ACHN (cell line): ENCODE measurements around the gene BAD.

ENCODE experiments used
- DNase-seq: peaks from one replicate; pipeline ENCODE4 v3.0.0-alpha.2; 2015
- in situ Hi-C: cut with HindIII; loops from 2 replicates; pipeline ENCODE4 v1.10.0; 2017; ENCODE audit warnings: low sequenced_read_pairs, low pct_ligation_motif_present, low pct_unique_long_range_greater_than_20kb

BAD gene

DNA sequence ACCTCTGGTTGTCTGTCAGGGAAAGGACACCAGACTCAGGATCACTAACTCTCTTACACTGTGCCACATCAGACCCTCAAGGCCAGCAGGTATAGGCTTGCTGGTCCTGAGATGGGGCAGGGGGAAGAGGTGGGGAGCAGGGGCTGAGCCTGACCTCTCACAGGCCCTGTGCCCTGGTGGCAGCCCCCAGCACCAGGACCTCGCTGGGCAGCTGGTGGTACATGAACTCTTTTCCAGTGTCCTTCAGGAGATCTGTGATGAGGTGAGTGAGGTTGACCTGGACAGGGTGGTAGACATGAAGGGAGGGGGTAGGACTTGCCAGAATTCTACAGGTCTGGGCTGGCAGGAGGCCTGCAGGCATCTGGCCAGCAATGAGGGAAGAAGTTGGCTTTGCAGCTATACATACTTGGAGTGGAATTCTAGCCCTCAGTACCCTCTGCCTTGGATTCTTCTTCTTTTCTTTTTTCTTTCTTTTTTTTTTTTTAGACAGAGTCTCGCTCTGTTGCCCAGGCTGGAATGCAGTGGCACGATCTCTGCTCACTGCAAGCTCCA, 57.0 kb downstream of the BAD start:
- no peak for DNase-seq
- in situ Hi-C loops, result no loop called here

DNA sequence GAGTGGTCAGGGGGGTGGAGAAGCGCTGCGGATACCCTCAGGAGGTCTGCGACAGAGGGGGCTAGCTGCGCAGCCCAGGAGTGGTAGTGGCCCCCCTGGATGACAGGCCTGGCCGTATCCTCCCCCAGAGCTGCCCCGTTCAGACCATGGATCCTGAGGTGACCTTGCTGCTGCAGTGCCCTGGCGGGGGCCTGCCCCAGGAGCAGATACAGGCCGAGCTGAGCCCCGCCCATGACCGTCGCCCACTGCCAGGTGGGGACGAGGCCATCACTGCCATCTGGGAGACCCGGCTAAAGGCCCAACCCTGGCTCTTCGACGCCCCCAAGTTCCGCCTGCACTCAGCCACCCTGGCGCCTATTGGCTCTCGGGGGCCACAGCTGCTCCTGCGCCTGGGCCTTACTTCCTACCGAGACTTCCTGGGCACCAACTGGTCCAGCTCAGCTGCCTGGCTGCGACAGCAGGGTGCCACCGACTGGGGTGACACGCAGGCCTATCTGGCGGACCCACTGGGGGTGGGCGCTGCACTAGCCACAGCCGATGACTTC, 57.9 kb downstream of the BAD start:
- in situ Hi-C loops, result no loop called here
- peak; percentile 22 for DNase-seq

DNA sequence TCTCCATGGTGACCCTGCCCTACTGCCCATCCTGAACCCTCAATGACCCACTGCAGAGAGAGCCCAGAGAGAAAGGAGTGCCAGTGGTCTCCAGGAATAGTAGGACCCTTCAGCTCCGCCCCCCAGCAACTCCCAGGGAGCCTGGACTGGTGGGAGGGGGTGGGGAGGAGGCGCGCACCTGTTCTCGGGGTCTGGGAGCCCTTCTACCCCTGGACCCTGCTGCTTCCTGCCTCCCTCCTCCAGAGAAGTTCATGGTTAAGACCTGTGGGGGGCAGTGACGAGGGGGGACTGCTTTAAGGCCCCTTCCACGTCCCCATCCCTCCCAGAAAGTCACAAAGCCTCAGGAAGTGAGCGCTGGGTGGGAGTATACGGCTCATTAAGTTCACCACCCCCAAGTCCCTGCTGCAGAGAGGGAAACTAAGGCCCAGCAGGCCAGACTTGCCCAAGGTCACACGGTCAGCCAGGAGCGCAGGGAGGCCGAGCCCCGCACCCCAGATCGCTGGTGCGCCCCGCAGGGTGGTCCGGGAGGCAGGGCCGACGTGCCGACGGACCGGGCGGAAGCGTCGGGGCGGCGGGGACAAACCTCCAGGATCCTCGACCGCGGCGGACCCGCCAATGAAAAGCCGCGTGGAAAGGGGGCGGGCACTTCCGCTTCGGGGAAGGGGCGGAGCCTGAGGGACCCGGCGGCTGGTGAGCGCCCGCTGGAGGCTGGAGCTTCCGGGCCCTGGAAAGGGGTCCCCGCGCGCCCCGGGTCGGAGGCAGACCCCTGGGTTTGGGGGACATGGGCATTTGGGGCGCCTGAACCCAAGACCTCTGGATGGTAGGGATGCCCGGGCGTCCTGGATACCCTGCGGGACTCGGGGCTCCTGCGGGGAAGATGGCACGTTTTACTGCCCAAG, 58.6 kb downstream of the BAD start, which contains the start of the genes NUDT22 and TRPT1:
Gene NUDT22 (plus strand): TSS at position 667 of the 899 bp plus-strand sequence. CDS start 379 bp downstream, outside the sequence.
Gene TRPT1 (minus strand): TSS at position 579 of the 899 bp plus-strand sequence. CDS start 326 bp downstream, at position 253.
- in situ Hi-C loops, result no loop called here

DNA sequence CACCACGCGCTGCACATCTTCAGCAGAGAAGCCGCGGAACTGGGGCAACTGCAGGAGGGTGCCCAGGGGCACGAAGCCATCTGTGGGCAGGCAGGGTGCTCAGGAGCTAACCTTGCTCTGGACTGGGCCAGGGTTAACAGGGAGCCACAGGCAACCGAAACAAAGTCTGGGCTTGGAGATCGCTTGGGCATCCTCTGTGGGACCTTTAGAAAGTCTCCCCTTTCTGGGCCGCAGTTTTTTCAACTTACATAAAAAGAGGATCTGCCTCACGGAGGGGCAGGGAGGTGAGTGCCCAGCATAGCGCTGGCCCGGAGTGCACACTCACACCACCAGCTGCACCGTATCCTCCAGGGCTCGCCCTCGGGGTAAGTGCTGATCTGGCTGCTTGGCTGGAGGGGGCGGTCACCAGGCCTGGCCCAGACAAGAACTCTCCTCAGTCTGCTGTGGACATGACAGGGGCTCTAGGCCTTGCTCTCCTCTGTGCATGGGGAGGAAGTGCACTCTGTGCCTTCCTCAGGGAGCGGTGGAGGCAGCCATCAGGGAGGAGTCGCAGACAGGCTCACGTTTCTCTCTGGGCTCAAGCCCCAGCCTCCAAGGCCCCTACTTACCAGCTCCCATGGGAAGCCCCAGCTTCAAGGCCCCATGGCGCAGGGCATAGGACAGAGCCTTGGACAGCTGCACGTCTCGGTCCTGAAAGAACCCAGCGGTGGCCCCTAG, 59.4 kb downstream of the BAD start:
- in situ Hi-C loops, result no loop called here
- DNase-seq, result no peak

More for the DNA sequence above, 58.6 kb downstream of the BAD start, which contains the start of the genes NUDT22 and TRPT1:
- peak; percentile 85 for DNase-seq

DNA sequence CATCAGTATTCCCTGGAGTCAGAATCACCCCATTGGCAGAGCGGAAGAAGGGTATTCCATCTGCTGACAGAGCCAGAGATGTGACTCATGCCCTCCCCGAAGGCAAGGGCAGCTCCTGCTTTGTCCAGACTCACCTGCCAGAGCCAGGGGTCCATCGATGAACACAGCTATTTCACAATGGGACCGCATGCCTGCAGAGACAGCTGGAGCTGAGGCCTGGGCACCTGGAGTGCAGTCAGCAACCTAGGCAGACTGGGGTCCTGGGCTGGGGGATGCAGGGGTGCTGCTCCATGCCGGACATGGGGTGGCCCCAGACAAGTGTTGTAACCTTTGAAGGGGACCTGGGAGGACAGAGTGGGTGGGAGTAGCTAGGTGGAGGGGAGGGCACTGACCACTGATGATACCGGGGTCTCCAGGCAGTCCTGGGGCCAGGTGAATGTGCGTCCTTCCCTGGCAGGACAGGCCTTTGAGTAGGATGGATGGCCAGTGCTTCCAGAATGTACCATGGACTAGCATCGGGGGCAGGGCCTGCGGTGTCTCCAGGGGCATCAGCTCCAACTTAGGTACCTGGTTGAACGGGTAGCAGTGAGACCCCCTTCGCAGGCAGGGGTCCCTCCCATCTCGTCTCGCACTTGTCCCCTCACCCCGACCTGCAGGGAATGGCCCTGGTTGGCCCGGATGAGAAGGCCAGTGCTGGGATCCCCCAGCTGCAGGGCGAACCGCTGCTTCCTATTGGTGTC, 60.1 kb downstream of the BAD start:
- no peak for DNase-seq
- in situ Hi-C loops, result no loop called here

DNA sequence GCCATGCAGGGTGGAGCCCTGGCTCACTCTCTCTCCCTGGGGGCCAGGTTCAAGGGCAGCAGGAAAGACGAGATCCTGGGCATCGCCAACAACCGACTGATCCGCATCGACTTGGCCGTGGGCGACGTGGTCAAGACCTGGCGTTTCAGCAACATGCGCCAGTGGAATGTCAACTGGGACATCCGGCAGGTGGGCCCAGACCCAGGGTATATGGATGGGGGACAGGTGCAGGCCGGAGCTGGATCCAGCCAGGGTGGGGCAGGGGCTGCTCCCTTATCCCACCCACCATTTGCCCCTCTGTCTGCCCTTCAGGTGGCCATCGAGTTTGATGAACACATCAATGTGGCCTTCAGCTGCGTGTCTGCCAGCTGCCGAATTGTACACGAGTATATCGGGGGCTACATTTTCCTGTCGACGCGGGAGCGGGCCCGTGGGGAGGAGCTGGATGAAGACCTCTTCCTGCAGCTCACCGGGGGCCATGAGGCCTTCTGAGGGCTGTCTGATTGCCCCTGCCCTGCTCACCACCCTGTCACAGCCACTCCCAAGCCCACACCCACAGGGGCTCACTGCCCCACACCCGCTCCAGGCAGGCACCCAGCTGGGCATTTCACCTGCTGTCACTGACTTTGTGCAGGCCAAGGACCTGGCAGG, 61.3 kb downstream of the BAD start:
- in situ Hi-C loops, result no loop called here
- DNase-seq, result no peak

DNA sequence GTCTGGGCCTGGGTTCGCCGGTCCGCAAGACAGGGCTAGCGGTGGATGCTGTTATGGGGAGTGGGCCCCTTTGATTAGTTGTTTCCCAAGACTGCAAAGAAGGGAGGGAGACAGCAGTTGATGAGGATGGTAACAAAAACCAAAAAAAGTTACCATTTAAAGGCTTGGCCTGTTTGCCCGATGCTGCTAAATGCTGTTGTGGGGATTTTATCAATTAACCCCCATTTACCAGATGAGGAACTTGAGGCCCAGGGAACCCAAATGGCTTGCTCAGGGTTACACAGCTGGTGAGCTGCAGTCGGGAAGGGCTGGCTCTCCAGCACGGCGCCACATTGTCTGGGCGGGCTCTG, 61.8 kb downstream of the BAD start:
- in situ Hi-C loops, result no loop called here
- no peak for DNase-seq

DNA sequence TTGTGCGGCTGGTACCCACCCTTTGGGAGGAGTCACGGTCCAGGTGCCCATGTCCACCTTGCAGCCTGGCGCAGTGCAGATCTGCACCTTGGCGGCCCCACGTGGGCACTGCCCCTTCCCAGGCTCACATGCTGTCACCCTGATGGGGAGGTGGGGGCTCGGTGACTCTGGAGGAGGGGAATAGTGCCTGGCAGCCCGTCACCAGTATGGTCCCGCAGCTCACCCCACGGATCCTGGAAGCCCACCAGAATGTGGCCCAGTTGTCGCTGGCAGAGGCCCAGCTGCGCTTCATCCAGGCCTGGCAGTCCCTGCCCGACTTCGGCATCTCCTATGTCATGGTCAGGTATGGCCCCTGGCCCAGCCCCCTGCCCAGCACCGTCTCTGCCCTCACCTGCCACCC, 63.7 kb downstream of the BAD start:
- in situ Hi-C loops, result no loop called here
- no peak for DNase-seq

DNA sequence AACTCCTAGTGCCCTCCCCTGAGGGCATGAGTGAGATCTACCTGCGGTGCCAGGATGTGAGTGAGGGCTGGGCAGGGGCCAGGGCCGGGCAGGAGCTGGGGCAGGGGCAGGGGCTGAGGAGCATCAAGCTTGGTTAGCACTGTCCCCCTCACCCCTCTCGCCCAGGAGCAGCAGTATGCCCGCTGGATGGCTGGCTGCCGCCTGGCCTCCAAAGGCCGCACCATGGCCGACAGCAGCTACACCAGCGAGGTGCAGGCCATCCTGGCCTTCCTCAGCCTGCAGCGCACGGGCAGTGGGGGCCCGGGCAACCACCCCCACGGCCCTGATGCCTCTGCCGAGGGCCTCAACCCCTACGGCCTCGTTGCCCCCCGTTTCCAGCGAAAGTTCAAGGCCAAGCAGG, 64.2 kb downstream of the BAD start:
- in situ Hi-C loops, result no loop called here
- DNase-seq, result no peak
